CD4-positive, alpha-beta T cell treated with Interleukin-6 for 4 hours (primary cell): Measurements from ENCODE around the gene YJEFN3.
A peak's percentile ranks its signal among the peaks of the same experiment; 100 is the strongest.

Experiments
- DNase-seq: peaks from one replicate; pipeline ENCODE4 v3.0.0-alpha.2; 2020; ENCODE audit warnings: mixed read lengths

Gene YJEFN3

DNA sequence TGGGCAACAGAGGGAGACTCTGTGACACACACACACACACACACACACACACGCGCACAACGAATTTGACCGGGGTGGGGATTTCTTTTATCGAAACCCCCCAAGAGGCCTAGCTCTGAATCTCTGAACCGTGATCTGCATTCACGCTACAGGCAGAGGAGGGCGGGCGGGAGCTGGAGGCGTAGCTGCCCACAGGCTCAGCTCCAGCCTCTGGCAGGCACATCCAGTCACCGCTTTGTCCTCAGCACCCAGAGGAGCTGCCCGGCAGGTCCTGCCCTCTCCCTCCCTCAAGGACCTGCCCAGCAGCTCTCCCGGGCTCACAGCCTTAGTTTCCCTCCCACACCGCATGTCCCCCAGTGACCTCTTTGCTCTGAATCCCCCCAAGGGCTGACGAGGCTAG is 29.3 kb downstream of the YJEFN3 start:
- DNase-seq, result no peak

DNA sequence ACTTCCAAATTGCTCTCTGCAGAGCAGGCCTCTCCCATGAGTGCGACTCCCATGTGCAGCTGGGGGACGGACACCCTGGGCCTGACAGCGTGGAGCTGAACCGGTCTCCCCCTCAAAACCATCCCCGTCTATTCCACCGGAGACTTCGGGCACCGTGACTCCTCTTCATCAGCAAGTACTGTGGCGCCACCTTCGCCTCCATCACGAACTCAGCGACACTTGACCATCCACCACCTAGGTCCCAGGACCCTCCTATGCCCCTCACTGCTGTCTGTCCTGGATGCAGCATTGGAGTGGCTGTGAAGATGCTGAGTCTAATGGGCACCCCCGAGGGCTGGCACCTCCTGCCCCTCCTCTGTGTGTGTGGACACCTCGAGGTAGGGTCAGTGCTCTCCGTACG is 29.9 kb downstream of the YJEFN3 start:
- DNase-seq, result no peak

GRCh38 chr19:19559931-19560330 is 31.2 kb downstream of the YJEFN3 start:
- DNase-seq, result peak; percentile 36

DNA sequence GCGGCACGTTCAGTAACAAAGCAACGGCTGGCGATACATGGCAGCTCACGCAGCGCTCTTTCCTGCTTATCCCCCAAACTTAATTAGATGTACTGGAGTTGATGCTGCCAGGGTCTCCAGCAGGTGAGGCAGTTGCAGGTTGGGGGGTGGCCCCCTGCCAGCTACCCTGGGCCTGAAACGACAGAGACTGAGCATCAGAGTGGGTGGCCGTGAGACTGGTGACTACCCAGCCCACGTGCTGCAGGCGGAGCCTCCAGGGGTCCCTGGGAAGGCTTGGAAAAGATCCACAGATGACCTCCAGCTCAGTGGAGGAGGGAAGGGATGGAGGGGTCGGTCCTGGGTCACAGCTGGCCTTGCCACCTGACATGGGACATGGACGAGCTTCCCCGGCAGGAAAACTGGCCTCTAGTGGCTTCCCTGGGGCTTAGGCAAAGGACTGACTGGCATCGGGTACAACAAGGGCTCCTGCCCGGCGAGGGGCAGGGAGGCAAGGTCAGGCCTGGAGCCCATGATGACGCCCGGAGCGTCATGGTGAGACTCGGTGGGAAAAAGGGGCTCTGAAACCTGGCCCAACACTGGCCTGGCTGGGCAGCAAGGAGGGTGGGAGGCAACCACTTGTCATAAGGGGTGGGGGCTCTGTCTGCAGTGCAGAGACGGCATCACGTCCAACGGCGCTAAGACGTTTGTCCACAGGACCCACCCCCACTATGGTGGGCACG is 33.4 kb downstream of the YJEFN3 start:
- DNase-seq, result no peak

GRCh38 chr19:19562665-19563347 is 34.1 kb downstream of the YJEFN3 start:
- DNase-seq, result peak; percentile 66

GRCh38 chr19:19563348-19563848 is 34.7 kb downstream of the YJEFN3 start:
- no peak for DNase-seq

DNA sequence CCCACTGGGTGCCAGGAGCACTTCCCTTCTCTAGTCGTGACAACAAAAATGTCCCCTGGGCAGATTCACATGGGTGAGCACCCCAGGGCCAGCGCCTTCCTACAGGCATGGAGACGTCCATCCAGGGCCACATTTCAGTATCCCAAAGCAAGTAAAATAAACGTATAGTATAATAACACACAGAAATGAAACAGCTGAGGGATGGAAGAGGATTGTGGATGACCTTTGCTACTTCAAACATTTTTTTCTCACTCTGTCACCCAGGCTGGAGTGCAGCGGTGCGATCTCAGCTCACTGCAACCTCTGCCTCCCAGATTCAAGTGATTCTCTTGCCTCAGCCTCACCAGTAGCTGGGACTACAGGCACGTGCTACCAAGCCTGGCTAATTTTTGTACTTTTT is 37.6 kb downstream of the YJEFN3 start:
- DNase-seq, result no peak

GRCh38 chr19:19567391-19567790 is 38.7 kb downstream of the YJEFN3 start:
- no peak for DNase-seq

DNA sequence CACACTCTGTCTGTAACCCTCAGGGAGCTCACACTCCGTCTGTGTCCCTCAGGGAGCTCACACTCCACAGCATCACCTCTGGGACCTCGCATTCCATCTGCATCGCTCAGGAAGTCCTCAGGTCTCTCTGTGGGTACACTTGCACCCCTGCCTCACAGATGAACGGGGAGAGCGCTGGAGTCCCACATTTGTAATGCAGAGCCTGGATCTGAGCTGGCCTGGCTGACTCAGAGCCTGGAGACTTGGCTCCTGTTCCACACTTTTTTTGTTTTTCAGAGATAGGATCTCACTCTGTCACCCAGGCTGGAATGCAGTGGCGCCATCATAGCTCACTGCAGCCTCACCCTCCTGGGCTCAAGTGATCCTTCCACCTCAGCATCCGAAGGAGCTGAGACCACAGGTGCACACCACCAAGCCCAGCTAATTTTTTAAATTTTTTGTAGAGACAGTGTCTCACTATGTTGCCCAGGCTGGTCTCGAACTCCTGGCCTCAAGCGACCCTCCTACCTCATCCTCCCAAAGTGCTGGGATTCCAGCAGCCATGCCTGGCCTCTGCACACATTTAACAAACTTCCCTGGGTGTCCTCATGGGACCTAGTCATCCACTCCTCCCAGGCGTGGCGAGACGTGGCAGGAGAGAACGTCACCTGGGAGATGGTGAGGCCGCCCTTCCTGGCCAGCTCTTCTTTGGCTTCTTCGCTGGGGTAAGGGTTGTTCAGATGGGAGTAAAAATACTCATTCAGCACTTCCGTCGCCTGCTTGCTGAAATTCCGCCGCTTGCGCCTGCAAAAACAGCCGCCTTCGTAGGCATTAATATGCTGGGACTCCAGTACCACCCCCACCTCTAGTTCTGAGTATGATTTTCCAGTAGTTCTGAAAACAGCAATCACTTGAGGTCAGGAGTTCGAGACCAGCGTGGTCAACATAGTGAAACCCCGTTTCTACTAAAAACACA is 40.4 kb downstream of the YJEFN3 start:
- no peak for DNase-seq

DNA sequence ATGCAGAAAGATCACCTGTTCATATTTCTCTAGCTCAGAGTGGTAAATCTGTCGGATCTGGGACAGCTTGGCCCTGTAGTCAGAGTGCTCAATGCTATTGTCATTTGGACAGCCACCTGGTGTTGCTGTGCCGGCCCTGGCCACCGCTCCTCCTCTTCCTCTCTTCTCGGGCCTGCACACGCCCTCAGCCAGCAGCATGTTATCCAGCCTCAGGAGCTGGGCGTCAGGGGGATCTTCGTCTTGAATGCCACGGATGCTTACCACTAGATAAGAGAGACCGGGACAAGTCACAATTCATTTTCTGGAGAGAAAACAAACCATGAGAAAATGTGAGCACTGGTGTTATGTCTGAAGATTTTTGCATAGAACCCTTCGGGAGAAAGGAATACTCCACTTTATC is 41.9 kb downstream of the YJEFN3 start:
- no peak for DNase-seq

DNA sequence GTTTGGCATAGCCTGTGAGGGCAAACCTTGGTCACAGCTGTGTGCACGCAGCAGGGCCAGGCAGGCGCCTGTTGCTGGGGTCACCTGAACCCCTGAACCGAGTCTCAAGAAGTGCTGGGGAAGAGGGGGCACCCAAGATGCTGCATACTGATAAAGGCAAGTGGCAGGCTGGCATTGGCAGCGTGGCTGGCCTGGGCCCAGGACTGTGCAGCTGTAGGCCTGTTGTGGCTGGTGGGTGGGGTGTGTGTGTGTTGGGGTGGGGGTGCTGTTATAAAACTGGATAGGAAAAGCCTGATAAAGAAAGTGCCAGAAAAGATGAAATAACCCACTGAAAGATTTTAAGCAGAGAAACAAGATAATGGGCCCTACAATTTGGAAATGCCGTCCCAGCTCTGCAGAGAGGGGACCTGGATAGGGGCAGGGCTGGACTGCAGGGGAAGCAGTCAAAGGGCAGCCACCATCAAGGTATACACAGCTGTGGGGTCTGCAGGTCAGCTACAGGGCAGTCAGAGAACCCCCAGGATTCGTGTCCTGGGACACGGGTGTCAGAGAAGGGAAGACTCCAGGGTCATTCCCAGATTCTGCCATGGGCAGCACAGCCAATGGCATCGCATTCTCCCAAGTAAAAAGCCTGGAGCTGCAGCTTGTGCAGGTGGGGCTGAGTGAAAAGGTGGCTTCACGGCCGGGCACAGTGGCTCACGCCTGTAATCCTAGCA is 42.5 kb downstream of the YJEFN3 start:
- DNase-seq, result no peak

DNA sequence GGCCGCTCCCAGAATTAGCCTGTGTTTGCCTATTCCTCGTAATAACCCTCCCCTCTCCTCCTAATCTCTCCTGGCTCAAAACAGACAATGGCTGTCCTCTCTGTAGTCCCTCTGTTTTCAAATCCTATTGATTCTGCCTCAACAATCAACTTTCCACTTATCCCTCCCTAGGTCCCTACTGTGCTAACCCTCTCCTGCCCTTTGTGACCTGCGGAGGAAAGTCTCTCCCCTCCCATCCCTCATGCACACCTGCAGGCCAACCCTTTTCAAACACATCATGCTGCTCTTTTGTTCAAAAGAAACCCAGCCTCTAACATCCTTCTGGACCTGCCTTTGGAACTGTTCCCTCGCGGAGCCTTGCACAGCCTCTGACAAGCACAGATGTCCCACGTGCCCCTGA is 46.7 kb downstream of the YJEFN3 start:
- DNase-seq, result no peak

- DNase-seq, result no peak
Observed at GRCh38 chr19:19578252-19578651, 49.5 kb downstream of the YJEFN3 start.

DNA sequence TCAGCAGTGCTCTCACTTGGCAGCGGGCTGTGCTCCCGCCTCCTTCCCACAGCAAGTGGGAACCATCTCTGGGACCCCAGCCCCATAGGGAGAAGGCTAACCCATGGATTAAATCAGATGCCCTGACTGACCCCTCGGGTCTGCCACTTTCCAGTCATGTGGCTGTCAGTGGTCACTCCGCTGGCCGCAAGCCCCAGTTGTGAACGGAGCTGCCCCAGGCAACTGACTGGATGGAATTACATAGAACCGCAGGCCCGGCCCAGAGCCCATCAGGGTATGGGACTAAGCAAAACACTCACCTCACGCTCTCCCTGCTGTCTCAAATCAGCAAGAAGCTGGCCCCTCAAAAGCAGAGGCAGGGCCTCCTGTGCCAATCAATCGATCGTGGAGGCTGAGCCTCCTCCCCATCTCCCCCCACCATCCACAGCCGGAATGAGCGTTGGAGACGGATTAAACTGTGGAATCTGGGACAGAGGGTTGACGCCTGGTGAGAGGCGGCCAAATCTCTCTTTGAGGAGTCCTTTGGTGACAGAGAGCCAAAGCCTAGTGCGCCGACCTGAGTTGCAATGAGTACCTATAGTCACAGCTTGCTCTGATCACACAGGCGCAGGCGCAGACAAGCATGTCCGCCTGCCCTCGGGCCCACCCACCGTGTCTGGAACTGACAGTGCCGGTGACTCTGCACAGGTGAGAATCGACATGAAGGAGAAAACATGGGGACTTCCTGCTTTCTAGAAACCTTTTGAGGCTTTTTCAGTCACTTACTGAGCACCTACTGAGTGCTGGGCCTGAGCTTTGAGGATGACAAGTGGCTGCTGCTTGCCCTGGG is 51.0 kb downstream of the YJEFN3 start:
- no peak for DNase-seq

GRCh38 chr19:19580418-19580817 is 51.7 kb downstream of the YJEFN3 start:
- DNase-seq, result no peak

- DNase-seq, result no peak
Observed at GRCh38 chr19:19581391-19581790, 52.7 kb downstream of the YJEFN3 start.

DNA sequence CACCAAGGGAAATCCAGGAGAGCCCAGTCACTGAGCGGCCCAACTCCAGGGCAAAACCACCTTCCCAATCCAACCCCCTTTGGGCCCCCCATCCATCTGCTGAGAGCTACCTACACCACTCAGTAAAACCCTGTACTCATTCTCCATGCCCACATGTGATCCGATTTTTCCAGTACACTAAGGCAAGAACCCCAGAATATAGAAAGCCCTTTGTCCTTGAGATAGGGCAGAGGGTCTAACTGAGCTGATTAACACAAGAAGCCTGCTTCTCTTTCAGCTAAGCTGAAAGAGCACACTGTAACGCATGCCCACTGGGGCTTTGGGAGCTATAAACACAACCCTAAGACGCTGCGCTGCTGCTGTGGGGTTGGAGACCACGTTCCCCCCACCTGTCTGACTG is 53.8 kb downstream of the YJEFN3 start:
- no peak for DNase-seq

DNA sequence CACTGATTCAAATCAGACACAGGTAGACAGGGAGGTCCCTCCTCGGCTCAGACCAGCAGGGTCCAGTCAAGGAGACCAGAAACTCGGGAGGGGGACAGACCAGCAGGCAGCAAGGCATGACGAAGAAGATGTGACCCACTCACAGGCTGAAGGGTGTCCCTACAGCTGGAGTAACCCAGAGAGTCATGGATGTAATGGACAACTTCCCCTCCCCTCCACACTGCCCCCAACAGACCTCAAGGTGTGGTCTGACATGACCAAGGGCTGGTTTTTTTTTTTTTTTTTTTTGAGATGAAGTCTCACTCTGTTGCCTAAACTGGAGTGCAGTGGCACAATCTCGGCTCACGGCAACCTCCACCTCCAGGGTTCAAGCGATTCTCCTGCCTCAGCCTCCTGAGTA is 55.6 kb downstream of the YJEFN3 start:
- no peak for DNase-seq
